OCI-LY1 (cell line): ENCODE measurements around the gene KRTAP5-1.
A peak's percentile ranks its signal among the peaks of the same experiment; 100 is the strongest.

ENCODE experiments used
- H2AFZ ChIP-seq: fragments of 200-600 bp; sonication (generic), shearing (Covaris generic); 2 replicates; pipeline ENCODE4 v1.6.0; 2014; ENCODE audit warnings: antibody characterized with exemption, mild to moderate bottlenecking, low read length
- H3F3A ChIP-seq: fragments of 200-600 bp; sonication (generic), shearing (Covaris generic); 2 replicates; pipeline ENCODE4 v1.6.0; 2014; ENCODE audit warnings: mild to moderate bottlenecking, antibody characterized with exemption, low read length, moderate library complexity; ENCODE audit not compliant: insufficient read depth
- H3K27ac ChIP-seq: fragments of 200-600 bp; sonication (generic); 2 replicates; pipeline ENCODE4 v1.5.1; 2014; ENCODE audit warnings: low read length, mixed run types, mild to moderate bottlenecking, low read depth; ENCODE audit not compliant: poor library complexity, severe bottlenecking
- H3K27me3 ChIP-seq: fragments of 200-600 bp; sonication (generic); 2 replicates; pipeline ENCODE4 v1.6.0; 2014; ENCODE audit warnings: antibody characterized with exemption, mild to moderate bottlenecking, low read length, moderate library complexity; ENCODE audit not compliant: insufficient read depth
- H3K36me3 ChIP-seq: fragments of 200-600 bp; sonication (generic); 2 replicates; pipeline ENCODE4 v1.6.1; 2014; ENCODE audit warnings: mild to moderate bottlenecking, antibody characterized with exemption, low read length, moderate library complexity, mixed read lengths; ENCODE audit not compliant: insufficient read depth
- H3K4me1 ChIP-seq: fragments of 200-600 bp; sonication (generic); 2 replicates; pipeline ENCODE4 v1.5.1; 2014; ENCODE audit warnings: mild to moderate bottlenecking, low read length, moderate library complexity; ENCODE audit not compliant: insufficient read depth, severe bottlenecking
- H3K4me2 ChIP-seq: fragments of 200-600 bp; sonication (generic), shearing (Covaris generic); 2 replicates; pipeline ENCODE4 v1.6.1; 2014; ENCODE audit warnings: low read length
- H3K4me3 ChIP-seq: fragments of 200-600 bp; sonication (generic); 2 replicates; pipeline ENCODE4 v1.5.1; 2014; ENCODE audit warnings: low read length, low read depth, mild to moderate bottlenecking, mixed read lengths; ENCODE audit not compliant: poor library complexity, severe bottlenecking
- H3K79me2 ChIP-seq: fragments of 200-600 bp; shearing (Covaris generic); 2 replicates; pipeline ENCODE4 v1.6.1; 2016; ENCODE audit warnings: mixed run types, low read length, mixed read lengths; ENCODE audit not compliant: insufficient read depth
- H3K9ac ChIP-seq: fragments of 200-600 bp; sonication (generic), shearing (Covaris generic); 2 replicates; pipeline ENCODE4 v1.6.1; 2014; ENCODE audit warnings: mild to moderate bottlenecking, low read length, mixed read lengths
- H3K9me2 ChIP-seq: fragments of 200-600 bp; sonication (generic), shearing (Covaris generic); 2 replicates; pipeline ENCODE4 v1.6.1; 2014; ENCODE audit warnings: low read depth, mild to moderate bottlenecking, low read length, mixed read lengths
- H3K9me3 ChIP-seq: fragments of 200-600 bp; shearing (Covaris generic); 2 replicates; pipeline ENCODE4 v1.6.1; 2014; ENCODE audit warnings: low read length, mixed read lengths
- H4K20me1 ChIP-seq: fragments of 200-600 bp; sonication (generic), shearing (Covaris generic); 2 replicates; pipeline ENCODE4 v1.6.0; 2016; ENCODE audit warnings: mild to moderate bottlenecking, low read length; ENCODE audit not compliant: insufficient read depth
- CTCF ChIP-seq: fragments of 200-600 bp; sonication (generic), shearing (Covaris generic); IDR thresholded peaks from 2 replicates; pipeline ENCODE4 v1.5.1; 2017; ENCODE audit warnings: mild to moderate bottlenecking, antibody characterized with exemption, low read length, moderate library complexity, mixed read lengths
- EZH2 ChIP-seq: fragments of 200-600 bp; sonication (generic), shearing (Covaris generic); IDR thresholded peaks from 2 replicates; pipeline ENCODE4 v1.8.0; 2017; ENCODE audit warnings: borderline replicate concordance, mixed run types, mild to moderate bottlenecking, antibody characterized with exemption, low read length, moderate library complexity, mixed read lengths

Gene KRTAP5-1

GRCh38 chr11:1547467-1548098 is 37.5 kb downstream of the KRTAP5-1 start:
- Histone ChIP-seq H3K4me2 (no peak overlapping the region), H3K27ac (no peak overlapping the region), H3K4me1 (no peaks in the 10 kb centered on the region), H3K4me3 (no peak overlapping the region), H4K20me1 (no peaks in the 10 kb centered on the region), H3K79me2 (no peaks in the 10 kb centered on the region), H3K27me3 (peaks cover 12% of the 10 kb centered on the region), H3K9me3 (no peaks in the 10 kb centered on the region), H3K36me3 (no peaks in the 10 kb centered on the region), H3K9me2 (no peaks in the 10 kb centered on the region), H3F3A (no peaks in the 10 kb centered on the region), H3K9ac (no peak overlapping the region), H2AFZ (no peak overlapping the region)
- TF ChIP-seq EZH2 (no peak), CTCF (no peak)

GRCh38 chr11:1546536-1547466 is 38.3 kb downstream of the KRTAP5-1 start:
- Histone ChIP-seq H3K4me2 (peak overlapping the region; percentile 35; the same call in 1 of the 2 replicates), H3F3A (no peaks in the 10 kb centered on the region), H3K27me3 (peaks cover 12% of the 10 kb centered on the region), H3K9me2 (no peaks in the 10 kb centered on the region), H3K9ac (no peak overlapping the region), H3K36me3 (no peaks in the 10 kb centered on the region), H3K9me3 (no peaks in the 10 kb centered on the region), H2AFZ (no peak overlapping the region), H3K4me3 (peak overlapping the region; percentile 18), H3K27ac (no peak overlapping the region), H3K79me2 (no peaks in the 10 kb centered on the region), H4K20me1 (no peaks in the 10 kb centered on the region), H3K4me1 (no peaks in the 10 kb centered on the region)
- TF ChIP-seq CTCF, result peak; percentile 71
- TF ChIP-seq EZH2, result no peak

DNA sequence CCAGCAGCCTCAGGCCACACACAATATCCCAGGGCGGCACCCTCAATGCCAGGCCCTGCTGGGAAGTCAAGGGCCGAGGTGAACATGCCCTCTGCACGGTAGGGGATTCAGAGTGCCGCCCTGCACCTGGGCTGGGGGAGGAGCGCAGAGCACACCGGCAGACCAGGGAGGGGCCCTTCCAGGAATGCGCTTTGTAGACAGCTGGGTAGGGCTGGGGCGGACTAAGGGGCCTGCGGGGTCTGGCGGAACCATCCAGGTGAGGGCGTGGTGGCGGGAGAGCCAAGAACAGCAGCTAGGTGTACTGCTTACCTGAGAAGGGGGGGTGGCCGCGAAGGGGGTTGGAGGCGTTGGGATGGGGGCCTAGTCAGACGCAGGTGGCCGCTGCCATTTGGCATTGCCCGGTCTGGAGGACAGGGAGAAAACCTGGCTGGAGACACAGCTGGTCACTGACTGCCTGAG is 39.0 kb downstream of the KRTAP5-1 start:
- H3K9me2 ChIP-seq, result no peaks in the 10 kb centered on the region
- peaks cover 12% of the 10 kb centered on the region for H3K27me3 ChIP-seq
- H4K20me1 ChIP-seq, result no peaks in the 10 kb centered on the region
- H3K4me2 ChIP-seq, result no peak overlapping the region
- no peaks in the 10 kb centered on the region for H3K4me1 ChIP-seq
- no peak for TF ChIP-seq EZH2
- no peak overlapping the region for H3K9ac ChIP-seq
- no peaks in the 10 kb centered on the region for H3F3A ChIP-seq
- H2AFZ ChIP-seq, result no peak overlapping the region
- no peaks in the 10 kb centered on the region for H3K9me3 ChIP-seq
- H3K36me3 ChIP-seq, result no peaks in the 10 kb centered on the region
- H3K79me2 ChIP-seq, result no peaks in the 10 kb centered on the region
- no peak overlapping the region for H3K27ac ChIP-seq
- no peak overlapping the region for H3K4me3 ChIP-seq
